Activated naive CD4-positive, alpha-beta T cell treated with anti-CD3 and anti-CD28 coated beads for 36 hours (primary cell): ENCODE data around the gene MALAT1. TPM values are rescaled to one million over a fixed set of nuclear protein-coding genes. Genes with fewer than 3 reads are reported as not detected.

Experiments
- CTCF ChIA-PET: fragments of 350-600 bp; sonication (Branson Sonifier 250); formaldehyde crosslinking; loops from one replicate; lab custom pipeline; 2021; ENCODE audit warnings: antibody characterized with exemption; lab: Charles Lee
- DNase-seq: peaks from one replicate; pipeline ENCODE4 v3.0.0-alpha.2; 2020
- H3K27ac Mint-ChIP-seq: one replicate; pipeline ENCODE4 v1.8.0; 2021; ENCODE audit warnings: mild to moderate bottlenecking, mixed read lengths
- H3K27me3 Mint-ChIP-seq: one replicate; pipeline ENCODE4 v1.8.0; 2021; ENCODE audit warnings: low read depth, mixed read lengths
- H3K36me3 Mint-ChIP-seq: one replicate; pipeline ENCODE4 v1.8.0; 2021; ENCODE audit warnings: low read depth, mixed read lengths
- H3K4me1 Mint-ChIP-seq: one replicate; pipeline ENCODE4 v1.8.0; 2021; ENCODE audit warnings: low read depth, mixed read lengths
- H3K4me3 Mint-ChIP-seq: one replicate; pipeline ENCODE4 v1.8.0; 2021; ENCODE audit warnings: mild to moderate bottlenecking, moderate library complexity, mixed read lengths
- H3K9me3 Mint-ChIP-seq: one replicate; pipeline ENCODE4 v1.8.0; 2021; ENCODE audit warnings: mixed read lengths
- intact Hi-C: fragments of 100-400 bp; cut with micrococcal nuclease; formaldehyde crosslinking; loops from one replicate; pipeline ENCODE4 v1.15.1; 2023
- total RNA-seq, 2 experiments: library from RNA; stranded (reverse); gene quantifications; one replicate each; pipeline ENCODE4 v1.2.3, GENCODE V29; 2021

The MALAT1 gene
- total RNA-seq, 2 experiments from 2014 or later, result 10,460 to 10,508 TPM

GRCh38 chr11:65482306-65482850 lies 16.5 kb upstream of the MALAT1 start:
- Mint-ChIP-seq H3K4me3 (no peak overlapping the region), H3K27me3 (no peaks in the 10 kb centered on the region), H3K27ac (no peak overlapping the region), H3K4me1 (peaks cover 31% of the 10 kb centered on the region), H3K36me3 (no peaks in the 10 kb centered on the region), H3K9me3 (no peaks in the 10 kb centered on the region)
- CTCF ChIA-PET, result interaction anchor here (0.6 kb wide), 1 partner anchor 11 kb away, joined by 6 read pairs; no protein-coding TSS in a partner anchor
- DNase-seq, result no peak
- intact Hi-C loops, result no loop called here

- no peak for DNase-seq
- no peak overlapping the region for H3K27ac Mint-ChIP-seq
- no peaks in the 10 kb centered on the region for H3K9me3 Mint-ChIP-seq
- no peaks in the 10 kb centered on the region for H3K36me3 Mint-ChIP-seq
- intact Hi-C loops, result no loop called here
- CTCF ChIA-PET, result interaction anchor here (0.6 kb wide), 1 partner anchor 26 kb away, joined by 4 read pairs; no protein-coding TSS in a partner anchor
- peaks cover 46% of the 10 kb centered on the region for H3K4me1 Mint-ChIP-seq
- no peak overlapping the region for H3K4me3 Mint-ChIP-seq
- H3K27me3 Mint-ChIP-seq, result no peaks in the 10 kb centered on the region
These were observed 13.0 kb upstream of the MALAT1 start for GRCh38 chr11:65485920-65486219.

- DNase-seq, result no peak
- H3K9me3 Mint-ChIP-seq, result no peaks in the 10 kb centered on the region
- intact Hi-C loops, result no loop called here
- no peaks in the 10 kb centered on the region for H3K27me3 Mint-ChIP-seq
- peaks cover 55% of the 10 kb centered on the region for H3K4me1 Mint-ChIP-seq
- peak overlapping the region; percentile 72 for H3K27ac Mint-ChIP-seq
- no peaks in the 10 kb centered on the region for H3K36me3 Mint-ChIP-seq
- CTCF ChIA-PET, result interaction anchor here (1.2 to 2.3 kb wide), 4 partner anchors 7 to 15 kb away, joined by 4 to 8 read pairs (median 4); no protein-coding TSS in a partner anchor
- H3K4me3 Mint-ChIP-seq, result no peak overlapping the region
These were observed 12.0 kb upstream of the MALAT1 start for GRCh38 chr11:65486570-65487466.

GRCh38 chr11:65487467-65488272 lies 11.2 kb upstream of the MALAT1 start:
- CTCF ChIA-PET, result interaction anchor here (1.2 to 2.3 kb wide), 4 partner anchors 8 to 16 kb away, joined by 4 to 8 read pairs (median 4); no protein-coding TSS in a partner anchor
- Mint-ChIP-seq H3K4me3 (peak overlapping the region; percentile 59), H3K27ac (peak overlapping the region; percentile 72), H3K36me3 (no peaks in the 10 kb centered on the region), H3K9me3 (no peaks in the 10 kb centered on the region), H3K27me3 (no peaks in the 10 kb centered on the region), H3K4me1 (peaks cover 64% of the 10 kb centered on the region)
- intact Hi-C loops, result loop anchor here (1.0 kb wide), 1 partner anchor 10 kb away; no protein-coding TSS in a partner anchor
- DNase-seq, result peak; percentile 83

GRCh38 chr11:65488273-65489034 lies 10.4 kb upstream of the MALAT1 start:
- H3K27me3 Mint-ChIP-seq, result no peaks in the 10 kb centered on the region
- intact Hi-C loops, result loop anchor here (1.0 kb wide), 1 partner anchor 11 kb away; no protein-coding TSS in a partner anchor
- no peaks in the 10 kb centered on the region for H3K36me3 Mint-ChIP-seq
- CTCF ChIA-PET, result interaction anchor here (0.5 to 2.5 kb wide), 7 partner anchors 8 to 22 kb away, joined by 3 to 9 read pairs (median 4); no protein-coding TSS in a partner anchor
- no peaks in the 10 kb centered on the region for H3K9me3 Mint-ChIP-seq
- peak overlapping the region; percentile 59 for H3K4me3 Mint-ChIP-seq
- H3K27ac Mint-ChIP-seq, result peak overlapping the region; percentile 72
- DNase-seq, result peak; percentile 61
- peaks cover 72% of the 10 kb centered on the region for H3K4me1 Mint-ChIP-seq

GRCh38 chr11:65489035-65489705 lies 9.7 kb upstream of the MALAT1 start:
- intact Hi-C loops, result no loop called here
- H3K36me3 Mint-ChIP-seq, result no peaks in the 10 kb centered on the region
- CTCF ChIA-PET, result interaction anchor here (1.3 to 2.5 kb wide), 4 partner anchors 9 to 73 kb away, joined by 3 to 9 read pairs (median 4); no protein-coding TSS in a partner anchor
- no peaks in the 10 kb centered on the region for H3K27me3 Mint-ChIP-seq
- no peaks in the 10 kb centered on the region for H3K9me3 Mint-ChIP-seq
- peak overlapping the region; percentile 8 for H3K27ac Mint-ChIP-seq
- H3K4me1 Mint-ChIP-seq, result peaks cover 74% of the 10 kb centered on the region
- no peak overlapping the region for H3K4me3 Mint-ChIP-seq
- DNase-seq, result no peak

GRCh38 chr11:65489706-65490320 lies 9.0 kb upstream of the MALAT1 start:
- no peak for DNase-seq
- Mint-ChIP-seq H3K36me3 (peaks cover 3% of the 10 kb centered on the region), H3K9me3 (no peaks in the 10 kb centered on the region), H3K4me3 (no peak overlapping the region), H3K27me3 (no peaks in the 10 kb centered on the region), H3K4me1 (peaks cover 78% of the 10 kb centered on the region), H3K27ac (no peak overlapping the region)
- intact Hi-C loops, result loop anchor here (10.0 kb wide), 1 partner anchor 625 kb away; no protein-coding TSS in a partner anchor
- CTCF ChIA-PET, result interaction anchor here (1.3 to 2.5 kb wide), 4 partner anchors 10 to 73 kb away, joined by 3 to 9 read pairs (median 4); no protein-coding TSS in a partner anchor

- peaks cover 79% of the 10 kb centered on the region for H3K4me1 Mint-ChIP-seq
- H3K27ac Mint-ChIP-seq, result peak overlapping the region; percentile 95
- H3K4me3 Mint-ChIP-seq, result no peak overlapping the region
These were observed 7.7 kb upstream of the MALAT1 start for GRCh38 chr11:65491163-65491465.

GRCh38 chr11:65491614-65492386 lies 7.0 kb upstream of the MALAT1 start:
- no peaks in the 10 kb centered on the region for H3K27me3 Mint-ChIP-seq
- peaks cover 3% of the 10 kb centered on the region for H3K36me3 Mint-ChIP-seq
- H3K27ac Mint-ChIP-seq, result peak overlapping the region; percentile 95
- no peak for DNase-seq
- no peaks in the 10 kb centered on the region for H3K9me3 Mint-ChIP-seq
- H3K4me3 Mint-ChIP-seq, result peak overlapping the region; percentile 67
- intact Hi-C loops, result loop anchor here (10.0 kb wide), 1 partner anchor 627 kb away; no protein-coding TSS in a partner anchor
- peaks cover 83% of the 10 kb centered on the region for H3K4me1 Mint-ChIP-seq
- CTCF ChIA-PET, result interaction anchor here (0.6 to 3.5 kb wide), 7 partner anchors 13 to 76 kb away, joined by 3 to 20 read pairs (median 4); no protein-coding TSS in a partner anchor

More at GRCh38 chr11:65491163-65491465, 7.7 kb upstream of the MALAT1 start:
- Mint-ChIP-seq H3K36me3 (peaks cover 3% of the 10 kb centered on the region), H3K9me3 (no peaks in the 10 kb centered on the region), H3K27me3 (no peaks in the 10 kb centered on the region)
- CTCF ChIA-PET, result interaction anchor here (0.6 to 3.5 kb wide), 5 partner anchors 12 to 75 kb away, joined by 3 to 19 read pairs (median 4); no protein-coding TSS in a partner anchor
- DNase-seq, result no peak
- intact Hi-C loops, result loop anchor here (10.0 kb wide), 1 partner anchor 626 kb away; no protein-coding TSS in a partner anchor

GRCh38 chr11:65492387-65492636 lies 6.5 kb upstream of the MALAT1 start:
- Mint-ChIP-seq H3K36me3 (peaks cover 3% of the 10 kb centered on the region), H3K4me1 (peaks cover 81% of the 10 kb centered on the region), H3K27ac (peak overlapping the region; percentile 95), H3K27me3 (no peaks in the 10 kb centered on the region), H3K4me3 (peak overlapping the region; percentile 67), H3K9me3 (no peaks in the 10 kb centered on the region)
- CTCF ChIA-PET, result interaction anchor here (0.6 to 3.5 kb wide), 3 partner anchors 13 to 24 kb away, joined by 4 to 20 read pairs (median 19); no protein-coding TSS in a partner anchor
- DNase-seq, result no peak
- intact Hi-C loops, result loop anchor here (10.0 kb wide), 1 partner anchor 628 kb away; no protein-coding TSS in a partner anchor
